Ascending aorta (tissue), 2 donors: Measurements from ENCODE around the gene ASIC3. TPM values are rescaled to one million over a fixed set of nuclear protein-coding genes. Genes with fewer than 3 reads are reported as not detected.

Source experiments
- DNase-seq, 2 donors: peaks; one replicate each; pipeline ENCODE4 v3.0.0-alpha.2; 2019; ENCODE audit warnings: low spot score in 2 of 2
- H3K27ac ChIP-seq, 2 donors: fragments of 200-600 bp; sonication (generic); one replicate each; pipeline ENCODE4 v1.5.1; 2016 to 2017; ENCODE audit warnings: mild to moderate bottlenecking in 1 of 2
- H3K27me3 ChIP-seq: fragments of 200-600 bp; sonication (generic); one replicate; pipeline ENCODE4 v1.5.1; 2017
- H3K36me3 ChIP-seq, 2 donors: fragments of 200-600 bp; sonication (generic); one replicate each; pipeline ENCODE4 v1.5.1; 2016
- H3K4me1 ChIP-seq, 2 donors: fragments of 200-600 bp; sonication (generic); one replicate each; pipeline ENCODE4 v1.5.1; 2016 to 2017; ENCODE audit warnings: mild to moderate bottlenecking in 1 of 2
- H3K4me3 ChIP-seq, 2 donors: fragments of 200-600 bp; sonication (generic); one replicate each; pipeline ENCODE4 v1.5.1; 2016 to 2017; ENCODE audit warnings: mild to moderate bottlenecking in 1 of 2
- H3K9me3 ChIP-seq, 2 donors: fragments of 200-600 bp; sonication (generic); one replicate each; pipeline ENCODE4 v1.5.1; 2016
- CTCF ChIP-seq, 3 experiments: fragments of 200-600 bp in 2 of 3; fragments of 450-650 bp in 1 of 3; sonication (generic) in 2 of 3; IDR thresholded peaks; one replicate each; pipeline ENCODE4 v1.5.1; 2016 to 2019; ENCODE audit warnings: antibody characterized with exemption in 3 of 3, mild to moderate bottlenecking in 1 of 3, moderate library complexity in 1 of 3
- intact Hi-C: fragments of 100-400 bp; cut with DNase I; formaldehyde crosslinking; loops from one replicate; pipeline ENCODE4 v1.15.1; 2023
- total RNA-seq: library from RNA; depleted of rRNA; stranded (reverse); fragments of >200 nt; gene quantifications from one replicate; pipeline ENCODE4 v1.1.0, GENCODE V29; 2016

Gene ASIC3
- total RNA-seq, 1 donor from 2014 or later = not detected

- peak in 1 of 2 donors; percentile 60 for DNase-seq
- intact Hi-C loops = no loop called here
- H3K4me1 ChIP-seq = no peaks in the 10 kb centered on the region
- H3K27me3 ChIP-seq = no peaks in the 10 kb centered on the region
- H3K4me3 ChIP-seq = no peak overlapping the region
- no peak overlapping the region for H3K27ac ChIP-seq
- no peak for TF ChIP-seq CTCF (IDR thresholded peaks at IDR 0.05)
- H3K36me3 ChIP-seq = peaks cover 0 to 7% of the 10 kb centered on the region in 2 donors
- no peaks in the 10 kb centered on the region for H3K9me3 ChIP-seq
These were observed 52.6 kb downstream of the ASIC3 start for GRCh38 chr7:151100921-151101320.

- no peak for DNase-seq
- H3K4me3 ChIP-seq = no peak overlapping the region
- intact Hi-C loops = no loop called here
- TF ChIP-seq CTCF (IDR thresholded peaks at IDR 0.05) = no peak
- H3K27ac ChIP-seq = no peak overlapping the region
- no peaks in the 10 kb centered on the region for H3K4me1 ChIP-seq
- peaks cover 0 to 13% of the 10 kb centered on the region in 2 donors for H3K36me3 ChIP-seq
- H3K9me3 ChIP-seq = no peaks in the 10 kb centered on the region
- H3K27me3 ChIP-seq = no peaks in the 10 kb centered on the region
These were observed 53.5 kb downstream of the ASIC3 start for GRCh38 chr7:151101621-151102396.

Other genes starting within 250 kb of the ASIC3 start
- gene TMEM176B, start 248.2 kb upstream of the ASIC3 start, total RNA-seq = 42.5 TPM
- gene TMEM176A, start 247.8 kb upstream of the ASIC3 start, total RNA-seq = 31.5 TPM
- 0.75 TPM for gene AOC1, start 196.0 kb upstream of the ASIC3 start, total RNA-seq
- gene KCNH2, start 70.2 kb upstream of the ASIC3 start, total RNA-seq = not detected
- gene NOS3, start 57.5 kb upstream of the ASIC3 start, total RNA-seq = 185 TPM
- gene ATG9B, start 24.0 kb upstream of the ASIC3 start, total RNA-seq = not detected
- 50.8 TPM for gene ABCB8, start 20.1 kb upstream of the ASIC3 start, total RNA-seq
- gene CDK5, start 9.4 kb downstream of the ASIC3 start, total RNA-seq = 15.8 TPM
- 390 TPM for gene SLC4A2, start 11.1 kb downstream of the ASIC3 start, total RNA-seq
- gene FASTK, start 32.3 kb downstream of the ASIC3 start, total RNA-seq = 121 TPM
- gene TMUB1, start 35.0 kb downstream of the ASIC3 start, total RNA-seq = 143 TPM
- gene AGAP3, start 37.9 kb downstream of the ASIC3 start, total RNA-seq = 82.6 TPM
- not detected for gene GBX1, start 119.2 kb downstream of the ASIC3 start, total RNA-seq
- not detected for gene ASB10, start 138.7 kb downstream of the ASIC3 start, total RNA-seq
- not detected for gene H2BK1, start 162.0 kb downstream of the ASIC3 start, total RNA-seq
- 85.3 TPM for gene ABCF2, start 178.7 kb downstream of the ASIC3 start, total RNA-seq
- 40.3 TPM for gene CHPF2, start 184.0 kb downstream of the ASIC3 start, total RNA-seq
- gene SMARCD3, start 200.2 kb downstream of the ASIC3 start, total RNA-seq = 105 TPM